Measurements from ENCODE around the gene EFEMP2. TPM values are rescaled to one million over a fixed set of nuclear protein-coding genes. Genes with fewer than 3 reads are reported as not detected.

Gene EFEMP2
- total and polyA plus RNA-seq, 10 of the 15 experiments (the other 5 are each of a cell fraction or from before 2014, with no cell fraction given), result 0.24 to 13.2 (median 1.3) TPM; not detected in 1

GRCh38 chr11:65856689-65857499 is 15.7 kb downstream of the EFEMP2 start (continued):
- TF ChIP-seq BHLHE40 (IDR thresholded peaks at IDR 0.05; ENCODE audit: borderline replicate concordance in 1 of 2, low read depth in 2 of 2, low read length in 1 of 2) (peak; percentile 32 to 77; a peak in 2 of 4 replicates), NFXL1 (IDR thresholded peaks at IDR 0.05; ENCODE audit: borderline replicate concordance) (no peak), MYB (IDR thresholded peaks at IDR 0.05; ENCODE audit: borderline replicate concordance, low read depth, low read length) (no peak), IRF3 (IDR thresholded peaks at IDR 0.05) (no peak), ZBTB33 (IDR thresholded peaks at IDR 0.05) (no peak), SP1 (IDR thresholded peaks at IDR 0.05; ENCODE audit: low read depth, low read length) (no peak), CBX5 (IDR thresholded peaks at IDR 0.05; ENCODE audit: low read depth) (no peak), TBL1XR1 (IDR thresholded peaks at IDR 0.05; ENCODE audit: low read depth, low read length) (no peak), BRCA1 (IDR thresholded peaks at IDR 0.05; ENCODE audit: low read depth, low read length) (no peak), PML (IDR thresholded peaks at IDR 0.05; ENCODE audit: low read length) (no peak), ZBED1 (IDR thresholded peaks at IDR 0.05; ENCODE audit: borderline replicate concordance) (no peak), TCF3 (IDR thresholded peaks at IDR 0.05; ENCODE audit: borderline replicate concordance, insufficient read depth, low read depth, low read length) (no peak), NFIC (IDR thresholded peaks at IDR 0.05; ENCODE audit: low read depth, low read length) (no peak), PAX5 (IDR thresholded peaks at IDR 0.05; ENCODE audit: borderline replicate concordance, low read depth, low read length) (no peak)

Data from GM12878 (cell line).